ENCODE data around the gene MMS22L. TPM values are rescaled to one million over a fixed set of nuclear protein-coding genes. Genes with fewer than 3 reads are reported as not detected.

Gene MMS22L
- total and polyA plus RNA-seq, 2 experiments from 2014 or later = 11.7 to 49.5 TPM

- no peak for TF ChIP-seq ETS1 (IDR thresholded peaks at IDR 0.05)
Measured at GRCh38 chr6:97123112-97123511, 159.9 kb downstream of the MMS22L start (continued).

GRCh38 chr6:97120511-97120910 lies 162.5 kb downstream of the MMS22L start:
- H3K4me2 ChIP-seq = no peak overlapping the region
- no peaks in the 10 kb centered on the region for H3K36me3 ChIP-seq (ENCODE audit: insufficient read depth)
- H3K27me3 Mint-ChIP-seq (ENCODE audit: insufficient read depth, low read depth, poor library complexity) = no peaks in the 10 kb centered on the region
- no peaks in the 10 kb centered on the region for H3K4me1 Mint-ChIP-seq
- H4K20me1 ChIP-seq (replicated peaks; ENCODE audit: insufficient read depth) = no peaks in the 10 kb centered on the region
- H3K9me2 ChIP-seq (ENCODE audit: insufficient read depth) = no peaks in the 10 kb centered on the region
- peaks cover 3% of the 10 kb centered on the region; the same call in 1 of the 3 replicates for H3K9me3 Mint-ChIP-seq
- H3K4me1 ChIP-seq (ENCODE audit: insufficient read depth) = no peaks in the 10 kb centered on the region
- H3K27me3 ChIP-seq (ENCODE audit: insufficient read depth) = no peaks in the 10 kb centered on the region
- no peak overlapping the region for H3K4me3 Mint-ChIP-seq
- H2AFZ ChIP-seq = peak overlapping the region; percentile 61; the same call in 1 of the 2 replicates
- H3K27ac ChIP-seq (ENCODE audit: low read depth) = no peak overlapping the region
- H3K27ac Mint-ChIP-seq = no peak overlapping the region
- no peak for ATAC-seq
- H3K4me3 ChIP-seq = no peak overlapping the region
- H3F3A ChIP-seq (replicated peaks; ENCODE audit: low read depth) = no peaks in the 10 kb centered on the region
- no peak for DNase-seq (ENCODE audit: low spot score)
- H3K79me2 ChIP-seq (replicated peaks; ENCODE audit: insufficient read depth) = no peaks in the 10 kb centered on the region
- no peaks in the 10 kb centered on the region; the same call in 2 of the 3 replicates for H3K36me3 Mint-ChIP-seq (ENCODE audit: low read depth)
- no peak for TF ChIP-seq REST (IDR thresholded peaks at IDR 0.05; ENCODE audit: unreplicated experiment)
- no peak for TF ChIP-seq ETS1 (IDR thresholded peaks at IDR 0.05)
- TF ChIP-seq JUNB (IDR thresholded peaks at IDR 0.05; ENCODE audit: unreplicated experiment) = no peak
- TF ChIP-seq NANOG (IDR thresholded peaks at IDR 0.05; ENCODE audit: borderline replicate concordance) = no peak
- TF ChIP-seq ZNF462 (CRISPR knock-in tag; IDR thresholded peaks at IDR 0.05) = no peak
- no peak for TF ChIP-seq STAT1 (IDR thresholded peaks at IDR 0.05; ENCODE audit: unreplicated experiment)
- TF ChIP-seq ZNF331 (CRISPR knock-in tag; IDR thresholded peaks at IDR 0.05; ENCODE audit: low read depth) = no peak
- TF ChIP-seq CREB1 (CRISPR knock-in tag; IDR thresholded peaks at IDR 0.05; ENCODE audit: low read depth) = no peak
- TF ChIP-seq POLR2AphosphoS5 (IDR thresholded peaks at IDR 0.05; ENCODE audit: low read depth) = no peak
- TF ChIP-seq CTCF (conservative IDR thresholded peaks at IDR 0.05; ENCODE audit: low read depth in 2 of 2) = no peak
- no peak for TF ChIP-seq EZH2phosphoT487 (IDR thresholded peaks at IDR 0.05; ENCODE audit: unreplicated experiment)
- TF ChIP-seq ZNF114 (CRISPR knock-in tag; IDR thresholded peaks at IDR 0.05) = no peak

All from GM23338 (cell line).